Measurements from ENCODE around the gene GABPB1. TPM values are rescaled to one million over a fixed set of nuclear protein-coding genes. Genes with fewer than 3 reads are reported as not detected.

The GABPB1 gene
- 40.1 and 41.0 TPM in 2 replicates for total RNA-seq

GRCh38 chr15:50354838-50355618 is at the start of gene GABPB1:
GABPB1 (minus strand) TSS chr15:50355198; CDS start chr15:50309798, 45,400 bp downstream.

GRCh38 chr15:50265620-50266019 is 89.4 kb downstream of the GABPB1 start, which contains the start of gene HDC:
HDC (minus strand) TSS chr15:50265726; CDS start chr15:50265623, 103 bp downstream.

Other genes starting within 250 kb of the GABPB1 start
- gene ATP8B4, start 236.0 kb downstream of the GABPB1 start, total RNA-seq: 155 and 183 TPM in 2 replicates
- 0.85 and 0.92 TPM in 2 replicates for gene SLC27A2, start 173.0 kb downstream of the GABPB1 start, total RNA-seq
- not detected in 2 replicates for gene HDC, start 89.5 kb downstream of the GABPB1 start, total RNA-seq
- gene USP8, start 69.2 kb upstream of the GABPB1 start, total RNA-seq: 35.3 and 39.0 TPM in 2 replicates
- 0.28 and 0.43 TPM in 2 replicates for gene USP50, start 191.5 kb upstream of the GABPB1 start, total RNA-seq

Data from smooth muscle cell of bladder (primary cell).